ENCODE results near the gene PCSK1.
A peak's percentile ranks its signal among the peaks of the same experiment; 100 is the strongest.

PCSK1 gene

GRCh38 chr5:96433066-96433447, at the start of gene PCSK1:
PCSK1 (minus strand) TSS chr5:96433248; CDS start chr5:96433042, 206 bp downstream.
- peaks cover 41% of the 10 kb centered on the region for H3K27me3 ChIP-seq (ENCODE audit: control insufficient read depth, insufficient read depth, low read length)
- no peaks in the 10 kb centered on the region for H3K9me3 ChIP-seq (ENCODE audit: control insufficient read depth, low read length)
- H3K4me1 ChIP-seq (ENCODE audit: control insufficient read depth, insufficient read depth, low read length): no peaks in the 10 kb centered on the region
- H3K36me3 ChIP-seq (ENCODE audit: control insufficient read depth, insufficient read depth, low read length): no peaks in the 10 kb centered on the region
- H3K9ac ChIP-seq (ENCODE audit: low read length): peak within 1 kb of the TSS; percentile 14
- H3K4me3 ChIP-seq (ENCODE audit: low read length): no peak within 1 kb of the TSS

GRCh38 chr5:96481867-96482266, 48.8 kb upstream of the PCSK1 start:
- no peak overlapping the region for H3K9ac ChIP-seq (ENCODE audit: low read length)

DNA sequence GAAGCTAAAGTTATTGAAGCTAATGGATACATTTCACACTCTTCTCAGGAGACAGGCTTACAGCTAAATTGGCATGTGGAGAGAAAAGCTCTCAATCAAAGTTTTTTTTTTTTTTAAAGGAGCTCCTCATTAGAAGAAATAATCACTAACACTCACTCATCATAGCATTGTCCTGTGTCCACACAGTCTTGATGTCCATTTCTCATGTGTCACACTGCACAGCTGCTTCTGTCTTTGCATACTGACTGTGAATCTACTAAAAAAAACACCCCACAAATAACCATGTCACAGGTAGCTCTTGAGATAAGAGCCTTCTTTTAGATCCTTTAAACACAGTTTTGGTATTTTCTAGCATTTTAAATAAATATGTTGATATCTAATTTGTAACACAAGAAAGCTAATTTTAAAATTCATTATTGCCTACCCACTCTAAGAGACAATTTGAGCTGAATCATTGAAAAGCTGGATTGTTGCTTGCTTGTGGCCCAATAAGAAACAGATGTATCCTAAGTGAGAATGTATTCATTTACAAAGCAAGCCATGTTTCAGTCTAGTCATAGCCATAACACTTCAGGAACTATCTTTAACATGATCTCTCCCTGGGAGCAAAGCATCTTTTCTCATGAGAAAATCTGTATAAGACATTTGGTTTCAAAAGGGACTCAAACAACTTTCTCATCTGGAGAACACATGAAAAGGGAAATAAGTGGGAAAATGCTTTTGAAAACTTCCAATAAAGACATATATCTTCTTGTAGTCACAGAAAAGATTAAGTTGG, 48.1 kb upstream of the PCSK1 start:
- Histone ChIP-seq H3K27me3 (ENCODE audit: control insufficient read depth, insufficient read depth, low read length) (no peaks in the 10 kb centered on the region), H3K4me3 (ENCODE audit: low read length) (no peak overlapping the region), H3K36me3 (ENCODE audit: control insufficient read depth, insufficient read depth, low read length) (no peaks in the 10 kb centered on the region), H3K4me1 (ENCODE audit: control insufficient read depth, insufficient read depth, low read length) (no peaks in the 10 kb centered on the region), H3K9me3 (ENCODE audit: control insufficient read depth, low read length) (no peaks in the 10 kb centered on the region), H3K9ac (ENCODE audit: low read length) (no peak overlapping the region)

More at GRCh38 chr5:96481867-96482266, 48.8 kb upstream of the PCSK1 start:
- Histone ChIP-seq H3K27me3 (ENCODE audit: control insufficient read depth, insufficient read depth, low read length) (no peaks in the 10 kb centered on the region), H3K4me3 (ENCODE audit: low read length) (no peak overlapping the region), H3K9me3 (ENCODE audit: control insufficient read depth, low read length) (no peaks in the 10 kb centered on the region), H3K4me1 (ENCODE audit: control insufficient read depth, insufficient read depth, low read length) (no peaks in the 10 kb centered on the region), H3K36me3 (ENCODE audit: control insufficient read depth, insufficient read depth, low read length) (no peaks in the 10 kb centered on the region)

DNA sequence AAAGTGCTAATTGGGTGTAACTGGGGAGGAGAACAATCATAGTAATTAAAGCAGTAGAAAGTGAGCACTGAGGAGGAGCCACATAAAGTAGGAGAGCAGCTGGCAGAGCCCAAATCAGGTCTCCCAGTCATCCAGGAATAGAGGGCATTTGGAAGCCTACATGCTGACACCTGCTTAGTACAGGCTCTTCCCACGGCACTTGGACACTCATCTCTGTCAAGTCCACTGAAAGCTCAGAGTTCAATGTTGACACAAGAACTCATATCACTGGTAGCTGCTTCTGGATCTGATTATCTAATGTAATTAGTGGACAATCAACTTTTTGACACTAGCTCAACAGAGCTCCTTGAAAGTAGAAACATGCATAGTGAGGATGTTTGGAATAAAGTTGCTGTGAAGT, 45.9 kb upstream of the PCSK1 start:
- no peaks in the 10 kb centered on the region for H3K9me3 ChIP-seq (ENCODE audit: control insufficient read depth, low read length)

GRCh38 chr5:96476654-96477053, 43.6 kb upstream of the PCSK1 start:
- Histone ChIP-seq H3K27me3 (ENCODE audit: control insufficient read depth, insufficient read depth, low read length) (no peaks in the 10 kb centered on the region), H3K4me3 (ENCODE audit: low read length) (no peak overlapping the region), H3K4me1 (ENCODE audit: control insufficient read depth, insufficient read depth, low read length) (no peaks in the 10 kb centered on the region), H3K36me3 (ENCODE audit: control insufficient read depth, insufficient read depth, low read length) (no peaks in the 10 kb centered on the region), H3K9ac (ENCODE audit: low read length) (no peak overlapping the region), H3K9me3 (ENCODE audit: control insufficient read depth, low read length) (no peaks in the 10 kb centered on the region)

More for the DNA sequence above, 45.9 kb upstream of the PCSK1 start:
- Histone ChIP-seq H3K4me3 (ENCODE audit: low read length) (no peak overlapping the region), H3K9ac (ENCODE audit: low read length) (no peak overlapping the region), H3K4me1 (ENCODE audit: control insufficient read depth, insufficient read depth, low read length) (no peaks in the 10 kb centered on the region), H3K27me3 (ENCODE audit: control insufficient read depth, insufficient read depth, low read length) (no peaks in the 10 kb centered on the region), H3K36me3 (ENCODE audit: control insufficient read depth, insufficient read depth, low read length) (no peaks in the 10 kb centered on the region)

DNA sequence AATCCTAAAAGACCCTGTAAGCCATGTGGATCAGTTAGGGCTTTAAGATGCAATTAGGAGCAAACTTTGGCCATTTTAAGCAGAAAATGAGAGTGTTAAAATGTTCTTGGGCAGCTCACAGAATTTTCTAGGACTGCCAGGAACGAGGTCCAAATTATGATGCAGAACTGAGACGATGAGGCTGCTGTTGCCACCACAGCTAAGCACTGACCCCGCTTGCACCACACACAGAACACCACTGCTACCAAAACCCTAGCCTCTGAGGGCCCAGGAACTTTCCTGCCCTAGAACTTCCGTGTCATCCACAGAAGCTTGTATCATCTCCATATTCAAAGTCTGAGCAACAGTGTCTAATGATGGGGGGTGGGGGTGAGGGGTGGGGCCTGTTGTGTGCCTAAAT, 41.0 kb upstream of the PCSK1 start:
- Histone ChIP-seq H3K4me3 (ENCODE audit: low read length) (no peak overlapping the region), H3K36me3 (ENCODE audit: control insufficient read depth, insufficient read depth, low read length) (no peaks in the 10 kb centered on the region), H3K9ac (ENCODE audit: low read length) (no peak overlapping the region), H3K9me3 (ENCODE audit: control insufficient read depth, low read length) (no peaks in the 10 kb centered on the region), H3K4me1 (ENCODE audit: control insufficient read depth, insufficient read depth, low read length) (no peaks in the 10 kb centered on the region), H3K27me3 (ENCODE audit: control insufficient read depth, insufficient read depth, low read length) (no peaks in the 10 kb centered on the region)

DNA sequence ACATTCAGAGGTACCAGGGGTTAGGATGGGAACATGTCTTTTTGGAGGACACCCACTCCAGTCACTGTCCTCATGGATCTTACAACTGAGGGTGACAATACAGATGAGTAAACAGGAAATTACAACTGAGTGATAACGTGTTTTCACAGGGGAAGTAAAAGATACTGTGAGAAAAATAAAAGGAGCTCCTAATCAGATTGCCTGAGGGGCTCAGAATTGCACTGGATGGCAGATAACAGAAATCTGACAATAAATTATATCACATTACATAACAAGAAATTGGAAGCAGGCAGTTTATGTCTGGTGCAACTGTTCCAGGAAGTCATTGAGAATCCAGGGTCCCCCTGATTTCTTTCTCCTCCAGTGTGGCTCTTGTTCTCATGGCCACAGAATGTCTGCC, 40.1 kb upstream of the PCSK1 start:
- H3K4me1 ChIP-seq (ENCODE audit: control insufficient read depth, insufficient read depth, low read length): no peaks in the 10 kb centered on the region
- no peak overlapping the region for H3K9ac ChIP-seq (ENCODE audit: low read length)
- H3K9me3 ChIP-seq (ENCODE audit: control insufficient read depth, low read length): no peaks in the 10 kb centered on the region
- H3K27me3 ChIP-seq (ENCODE audit: control insufficient read depth, insufficient read depth, low read length): no peaks in the 10 kb centered on the region
- no peaks in the 10 kb centered on the region for H3K36me3 ChIP-seq (ENCODE audit: control insufficient read depth, insufficient read depth, low read length)
- no peak overlapping the region for H3K4me3 ChIP-seq (ENCODE audit: low read length)

DNA sequence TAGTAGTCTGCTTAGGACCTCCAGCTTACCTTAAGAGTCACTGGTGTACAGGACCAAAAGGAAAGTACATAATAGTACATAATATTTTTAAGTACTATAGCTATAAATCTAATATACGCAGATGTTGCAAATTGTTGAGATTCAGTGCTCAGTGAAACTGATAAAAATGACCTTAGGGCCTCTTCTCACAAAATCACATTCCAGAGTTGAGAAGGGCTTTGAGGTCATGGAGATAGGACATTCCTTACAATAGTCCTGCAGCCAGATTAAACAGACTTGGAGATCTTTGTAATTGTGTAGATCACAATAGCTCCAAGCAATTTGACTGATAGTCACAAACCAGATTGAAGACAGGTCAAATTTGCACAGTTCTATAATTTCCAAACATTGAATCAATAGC, 37.7 kb upstream of the PCSK1 start:
- H3K36me3 ChIP-seq (ENCODE audit: control insufficient read depth, insufficient read depth, low read length): no peaks in the 10 kb centered on the region
- no peak overlapping the region for H3K9ac ChIP-seq (ENCODE audit: low read length)

DNA sequence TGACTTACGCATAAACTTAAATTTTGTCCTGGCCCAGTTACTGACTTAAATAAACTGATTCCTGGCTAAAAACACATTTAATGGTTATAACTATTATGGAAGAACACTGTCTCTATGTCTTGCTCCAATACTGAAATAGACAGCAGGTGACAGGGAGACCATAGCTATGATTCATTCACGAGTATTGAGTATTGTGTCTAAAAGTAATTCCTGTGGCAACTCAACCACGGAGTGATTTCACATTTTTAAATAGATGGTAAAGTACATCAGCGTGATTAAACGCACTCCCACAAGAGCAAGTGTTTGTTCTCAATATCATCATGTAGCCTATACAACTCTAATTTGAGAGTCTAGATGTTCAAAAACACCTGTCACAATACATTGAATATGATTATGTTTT, 35.9 kb upstream of the PCSK1 start:
- H3K4me3 ChIP-seq (ENCODE audit: low read length): no peak overlapping the region
- no peaks in the 10 kb centered on the region for H3K27me3 ChIP-seq (ENCODE audit: control insufficient read depth, insufficient read depth, low read length)
- H3K36me3 ChIP-seq (ENCODE audit: control insufficient read depth, insufficient read depth, low read length): no peaks in the 10 kb centered on the region
- no peaks in the 10 kb centered on the region for H3K9me3 ChIP-seq (ENCODE audit: control insufficient read depth, low read length)
- no peak overlapping the region for H3K9ac ChIP-seq (ENCODE audit: low read length)
- H3K4me1 ChIP-seq (ENCODE audit: control insufficient read depth, insufficient read depth, low read length): no peaks in the 10 kb centered on the region

More for the DNA sequence above, 37.7 kb upstream of the PCSK1 start:
- Histone ChIP-seq H3K9me3 (ENCODE audit: control insufficient read depth, low read length) (no peaks in the 10 kb centered on the region), H3K27me3 (ENCODE audit: control insufficient read depth, insufficient read depth, low read length) (no peaks in the 10 kb centered on the region), H3K4me3 (ENCODE audit: low read length) (no peak overlapping the region), H3K4me1 (ENCODE audit: control insufficient read depth, insufficient read depth, low read length) (no peaks in the 10 kb centered on the region)

GRCh38 chr5:96463091-96463490, 30.0 kb upstream of the PCSK1 start:
- Histone ChIP-seq H3K9ac (ENCODE audit: low read length) (no peak overlapping the region), H3K4me1 (ENCODE audit: control insufficient read depth, insufficient read depth, low read length) (no peaks in the 10 kb centered on the region), H3K4me3 (ENCODE audit: low read length) (no peak overlapping the region)

GRCh38 chr5:96459313-96460121, 26.5 kb upstream of the PCSK1 start:
- Histone ChIP-seq H3K9ac (ENCODE audit: low read length) (no peak overlapping the region), H3K27me3 (ENCODE audit: control insufficient read depth, insufficient read depth, low read length) (no peaks in the 10 kb centered on the region), H3K36me3 (ENCODE audit: control insufficient read depth, insufficient read depth, low read length) (no peaks in the 10 kb centered on the region), H3K4me3 (ENCODE audit: low read length) (no peak overlapping the region), H3K9me3 (ENCODE audit: control insufficient read depth, low read length) (no peaks in the 10 kb centered on the region), H3K4me1 (ENCODE audit: control insufficient read depth, insufficient read depth, low read length) (no peaks in the 10 kb centered on the region)

More at GRCh38 chr5:96463091-96463490, 30.0 kb upstream of the PCSK1 start:
- H3K36me3 ChIP-seq (ENCODE audit: control insufficient read depth, insufficient read depth, low read length): no peaks in the 10 kb centered on the region
- no peaks in the 10 kb centered on the region for H3K9me3 ChIP-seq (ENCODE audit: control insufficient read depth, low read length)
- H3K27me3 ChIP-seq (ENCODE audit: control insufficient read depth, insufficient read depth, low read length): no peaks in the 10 kb centered on the region

DNA sequence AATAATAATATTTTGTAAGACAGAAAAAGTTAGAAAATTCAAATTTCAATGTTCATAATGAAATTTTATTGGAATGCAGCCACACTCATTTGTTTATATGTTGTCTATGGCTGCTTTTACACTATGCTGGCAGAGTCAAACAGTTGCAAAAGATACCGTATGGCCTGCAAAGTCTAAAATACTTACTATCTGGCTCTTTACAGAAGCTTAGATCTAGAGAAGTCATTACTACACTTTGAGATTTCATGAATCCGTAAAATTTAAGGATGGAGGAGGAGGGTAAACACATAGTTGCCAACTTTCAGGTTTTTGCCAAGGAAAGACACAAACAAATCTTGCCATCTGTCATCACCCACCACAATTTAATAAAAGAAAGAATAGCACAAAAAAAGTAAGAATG, 25.1 kb upstream of the PCSK1 start:
- H3K4me1 ChIP-seq (ENCODE audit: control insufficient read depth, insufficient read depth, low read length): no peaks in the 10 kb centered on the region
- H3K9me3 ChIP-seq (ENCODE audit: control insufficient read depth, low read length): no peaks in the 10 kb centered on the region
- no peak overlapping the region for H3K9ac ChIP-seq (ENCODE audit: low read length)
- no peaks in the 10 kb centered on the region for H3K36me3 ChIP-seq (ENCODE audit: control insufficient read depth, insufficient read depth, low read length)
- no peak overlapping the region for H3K4me3 ChIP-seq (ENCODE audit: low read length)
- no peaks in the 10 kb centered on the region for H3K27me3 ChIP-seq (ENCODE audit: control insufficient read depth, insufficient read depth, low read length)

All from mucosa of stomach (tissue), 1 donor.